Activated CD8-positive, alpha-beta memory T cell treated with anti-CD3 and anti-CD28 coated beads, Interleukin-2, amount 50 U/mL, for 1 hour (primary cell): Measurements from ENCODE around the gene CLCN5.

ENCODE experiments used
- DNase-seq: peaks from one replicate; pipeline ENCODE4 v3.0.0-alpha.2; 2020; ENCODE audit errors: extremely low read depth

CLCN5 gene

DNA sequence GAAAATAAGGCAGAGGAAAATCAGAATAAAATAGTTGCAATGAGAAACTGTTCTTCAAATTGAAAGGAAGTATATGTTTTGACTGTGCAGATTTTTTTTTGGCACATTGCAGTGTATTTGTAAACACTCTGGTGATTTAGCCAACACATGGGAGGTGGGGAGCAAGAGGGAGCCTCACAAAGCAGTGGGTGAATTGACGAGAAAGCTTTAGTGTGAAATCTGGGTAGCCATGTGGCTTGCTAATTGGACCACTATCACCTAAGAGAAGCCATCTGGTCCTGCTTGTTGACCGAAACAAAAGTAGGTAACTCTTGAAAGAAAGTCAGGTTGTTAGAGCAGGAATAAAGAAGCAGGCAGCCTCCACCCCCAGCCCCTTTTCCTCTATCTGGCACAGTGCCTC is 10.4 kb downstream of the CLCN5 start:
- DNase-seq, result no peak

DNA sequence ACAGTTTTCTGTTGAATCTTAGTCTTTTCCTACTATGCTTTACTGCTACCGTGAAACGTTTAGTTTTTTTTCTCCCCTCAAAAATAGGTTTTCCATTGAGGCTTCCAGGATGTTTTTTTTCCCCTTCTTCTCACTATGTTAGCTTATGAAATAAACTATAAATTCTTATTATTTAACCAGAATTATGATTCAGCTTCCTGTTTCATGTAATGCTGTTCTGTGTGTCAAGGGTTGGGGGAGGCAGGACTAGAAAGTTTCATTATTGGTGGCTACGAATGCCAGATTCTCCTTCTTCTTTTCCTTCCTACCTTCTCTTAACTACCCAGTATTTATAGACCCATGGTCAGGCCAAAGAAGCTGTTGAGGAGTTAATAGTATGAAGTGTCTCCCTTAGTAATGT is 11.8 kb downstream of the CLCN5 start:
- no peak for DNase-seq

DNA sequence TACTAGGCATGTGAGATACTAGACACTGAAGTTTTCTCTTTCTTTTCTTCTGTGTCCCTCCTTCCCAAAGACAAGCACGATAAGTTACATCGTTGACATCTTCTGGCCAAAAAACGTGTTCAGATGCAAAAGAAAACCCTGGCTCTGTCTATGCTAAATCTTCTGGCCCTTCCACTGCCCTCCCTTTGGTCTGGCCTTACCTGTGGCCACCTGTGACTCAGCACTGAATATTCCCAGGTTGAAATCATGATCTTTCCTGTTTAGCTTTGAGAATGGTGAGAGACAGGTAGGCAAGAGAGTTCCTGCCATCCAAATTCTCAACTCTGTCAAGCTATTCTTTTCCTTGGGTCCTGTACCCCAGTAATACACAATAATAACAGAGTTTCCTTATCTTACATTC is 12.3 kb downstream of the CLCN5 start:
- no peak for DNase-seq

DNA sequence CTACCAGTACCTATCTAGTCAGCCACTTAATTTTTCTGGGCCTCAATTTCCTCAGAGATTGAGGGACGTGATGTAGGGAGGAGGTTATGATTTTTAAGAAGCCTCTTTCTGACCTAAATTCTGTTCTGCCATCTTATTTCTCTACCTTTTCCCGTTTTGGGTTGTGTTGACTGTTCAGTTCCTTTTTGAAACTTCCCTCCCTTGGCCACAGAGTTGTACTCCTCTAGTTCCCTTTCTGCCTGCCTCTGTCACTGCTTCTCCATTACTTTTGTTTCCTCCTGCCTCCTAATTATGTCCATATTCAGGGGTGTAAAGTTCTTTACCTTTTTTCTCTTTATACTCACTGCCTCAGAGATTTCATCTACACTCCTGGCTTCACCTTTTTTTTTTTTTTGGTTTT is 25.4 kb downstream of the CLCN5 start:
- DNase-seq, result no peak

DNA sequence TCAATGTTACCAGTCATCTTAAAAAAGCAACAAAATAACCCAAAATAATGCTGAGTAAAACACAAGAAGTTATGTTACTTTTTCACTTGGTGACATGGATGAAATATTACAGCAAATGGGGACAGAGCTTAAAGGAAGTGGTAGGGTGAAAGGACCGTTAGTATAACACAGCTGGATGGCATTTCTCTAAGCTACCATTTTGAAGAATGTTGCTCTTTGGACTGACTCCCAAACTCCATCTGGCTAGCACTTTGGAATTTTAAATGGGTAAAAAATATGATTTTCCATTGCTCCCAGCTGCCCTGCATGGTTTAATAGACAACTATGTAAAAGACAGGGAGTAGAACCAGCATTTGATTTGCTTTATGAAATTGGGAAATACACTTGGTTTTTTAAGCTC is 27.6 kb downstream of the CLCN5 start:
- DNase-seq, result no peak

DNA sequence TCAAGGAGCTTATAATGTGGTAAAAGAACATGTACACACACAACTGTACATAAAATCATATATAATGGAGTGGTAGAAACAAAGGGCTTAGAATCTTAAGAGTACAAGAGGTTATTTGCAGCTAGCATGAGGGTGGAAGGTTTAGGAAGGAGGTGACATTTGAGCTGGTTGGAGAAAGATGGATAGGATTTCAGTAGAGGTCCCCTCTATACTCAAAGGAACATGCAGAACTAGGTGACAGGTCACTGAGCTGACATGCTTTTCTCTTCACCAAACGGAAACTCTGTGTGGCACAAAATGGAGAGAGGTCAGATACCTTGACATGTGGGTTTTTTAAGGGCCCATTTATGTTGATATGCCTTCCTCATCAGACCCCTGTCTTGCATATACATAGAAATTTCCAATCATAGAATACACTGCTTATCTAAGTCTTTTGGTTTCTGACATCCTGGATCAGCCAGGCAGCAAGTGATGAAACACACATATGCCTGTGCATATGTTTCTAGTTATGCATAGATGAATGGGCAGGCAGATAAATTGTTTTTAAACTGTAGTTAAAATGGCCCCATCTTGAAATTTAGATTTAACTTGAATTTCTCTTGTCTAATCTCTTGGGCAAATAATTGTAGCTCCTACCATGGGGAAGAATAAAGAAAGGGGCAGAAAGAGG is 29.3 kb downstream of the CLCN5 start:
- no peak for DNase-seq

DNA sequence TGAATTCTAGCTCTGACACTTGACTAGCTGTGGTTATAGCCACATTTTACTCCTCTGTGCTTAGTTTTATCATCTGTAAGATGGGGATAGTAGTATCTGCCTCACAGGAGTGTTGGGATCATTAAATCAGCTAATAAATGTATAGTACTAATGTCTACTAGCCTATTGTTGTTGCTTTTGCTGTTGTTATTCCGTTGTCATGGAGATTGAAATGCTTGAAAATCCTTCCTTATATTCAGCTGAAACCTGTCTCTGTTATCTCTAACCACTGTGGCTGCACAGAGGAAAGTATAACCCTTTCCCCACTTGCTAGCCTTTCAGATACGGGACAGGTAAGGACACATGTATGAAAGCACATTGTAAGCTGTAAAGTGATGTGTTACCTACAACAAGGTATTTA is 33.9 kb downstream of the CLCN5 start:
- no peak for DNase-seq

DNA sequence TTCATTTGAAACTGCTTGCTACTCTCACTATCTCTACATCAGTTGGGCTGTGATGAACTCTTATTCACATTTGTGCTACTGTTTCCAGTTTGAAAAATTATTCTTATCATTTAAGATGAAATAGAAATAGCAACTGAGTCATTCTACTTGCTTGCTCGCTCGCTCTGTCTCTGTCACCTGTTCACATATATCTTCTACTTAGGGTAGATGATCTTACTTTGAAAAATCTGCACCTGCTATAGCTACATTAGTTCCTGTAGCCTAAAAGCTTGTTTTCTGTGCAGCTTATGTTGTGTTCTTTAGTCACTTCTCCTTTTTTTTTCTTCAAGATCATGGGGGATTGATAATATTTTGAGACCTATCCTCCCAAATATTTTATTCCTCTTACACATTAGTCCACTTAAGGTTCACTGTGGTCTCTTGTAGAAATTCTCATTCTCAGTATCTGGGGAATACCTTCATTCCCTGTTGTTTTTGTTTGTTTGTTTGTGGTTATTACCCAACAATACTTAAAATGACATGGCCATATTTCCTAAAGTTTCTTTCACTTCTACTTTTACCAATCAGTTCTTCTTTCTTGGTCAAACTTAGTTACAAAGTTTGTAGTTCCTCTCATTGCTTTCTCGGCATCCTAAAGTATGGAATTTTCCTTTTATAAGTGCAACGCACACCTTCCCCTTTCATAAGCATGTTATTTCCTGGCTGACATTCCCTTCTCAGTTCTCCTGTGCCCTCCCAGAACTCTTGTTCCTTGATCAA is 36.5 kb downstream of the CLCN5 start:
- no peak for DNase-seq

DNA sequence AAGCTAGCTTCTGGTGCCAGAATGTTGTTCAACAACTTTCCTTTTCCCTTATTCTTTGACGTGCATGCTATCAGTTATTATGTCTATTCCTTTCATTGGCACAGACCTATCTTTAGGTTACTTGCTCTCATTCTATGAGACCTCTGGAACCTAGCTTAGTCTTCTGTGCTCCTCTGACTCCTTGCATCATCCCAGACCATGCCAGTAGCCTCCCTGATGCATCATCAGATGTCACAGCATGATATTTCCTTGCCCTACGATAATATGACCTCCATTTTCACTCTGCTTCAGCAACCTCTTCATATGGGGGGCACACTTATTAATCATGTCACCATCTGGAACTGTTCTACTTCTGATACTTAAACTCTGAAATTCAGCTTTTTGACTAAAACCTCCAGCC is 37.2 kb downstream of the CLCN5 start:
- DNase-seq, result no peak

DNA sequence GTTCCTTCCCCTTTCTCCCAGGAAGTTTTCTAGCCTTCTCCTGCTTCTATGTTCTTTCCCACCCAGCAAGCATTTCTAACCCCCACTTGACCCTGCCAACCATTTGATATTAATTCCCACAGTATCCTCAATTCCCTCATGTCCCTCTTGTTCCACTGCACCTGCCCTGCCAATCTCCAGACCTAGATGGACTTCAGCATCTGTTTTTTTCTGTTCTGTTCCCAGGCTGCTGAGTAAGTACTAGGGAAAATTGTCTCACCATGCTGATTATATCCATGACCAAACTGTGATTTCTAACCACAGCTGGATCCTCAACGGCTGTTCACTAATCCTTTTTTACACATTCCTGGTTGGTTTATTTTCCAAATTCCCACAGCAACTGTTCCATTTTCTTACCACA is 37.7 kb downstream of the CLCN5 start:
- DNase-seq, result no peak

DNA sequence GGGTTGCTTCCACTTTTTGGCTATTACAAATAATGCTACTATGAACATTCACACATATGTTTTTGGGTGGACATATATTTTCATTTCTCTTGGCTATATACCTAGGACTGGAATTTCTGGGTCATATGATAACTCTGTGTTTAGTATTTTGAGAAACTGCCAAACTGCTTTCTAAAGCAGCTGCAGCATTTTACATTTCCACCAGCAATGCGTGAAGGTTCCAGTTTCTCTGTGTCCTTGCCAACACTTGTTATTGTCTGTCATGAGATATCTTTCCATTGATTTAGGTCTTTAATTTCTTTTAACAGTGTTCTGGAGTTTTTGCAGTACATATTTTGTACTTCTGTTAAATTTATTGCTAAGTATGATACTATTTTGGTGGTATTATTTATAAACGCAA is 48.3 kb downstream of the CLCN5 start:
- DNase-seq, result no peak

DNA sequence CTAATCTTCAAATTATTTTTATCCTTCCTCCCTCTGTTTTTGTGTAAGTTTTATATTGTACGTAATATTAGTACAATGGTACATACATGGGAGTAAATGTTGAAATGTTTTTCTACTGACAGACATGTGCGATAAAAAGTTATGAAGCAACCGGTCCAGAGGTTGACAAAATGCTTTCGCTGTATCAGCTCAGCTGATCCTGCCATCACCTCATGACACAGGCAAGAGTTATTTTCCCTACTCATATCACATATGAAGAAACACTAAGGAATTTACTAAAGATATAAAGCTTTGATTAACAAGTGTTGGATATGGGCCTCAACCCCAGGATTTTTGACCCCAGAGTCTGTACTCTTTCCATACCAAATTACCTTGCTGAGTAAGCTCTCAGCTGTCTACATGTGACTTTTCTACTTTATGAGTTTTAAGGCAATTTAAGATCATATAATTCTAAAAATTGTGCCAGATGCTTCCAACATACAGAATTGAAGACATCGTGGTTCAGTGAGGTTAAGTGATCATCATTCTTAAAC is 50.0 kb downstream of the CLCN5 start:
- no peak for DNase-seq

DNA sequence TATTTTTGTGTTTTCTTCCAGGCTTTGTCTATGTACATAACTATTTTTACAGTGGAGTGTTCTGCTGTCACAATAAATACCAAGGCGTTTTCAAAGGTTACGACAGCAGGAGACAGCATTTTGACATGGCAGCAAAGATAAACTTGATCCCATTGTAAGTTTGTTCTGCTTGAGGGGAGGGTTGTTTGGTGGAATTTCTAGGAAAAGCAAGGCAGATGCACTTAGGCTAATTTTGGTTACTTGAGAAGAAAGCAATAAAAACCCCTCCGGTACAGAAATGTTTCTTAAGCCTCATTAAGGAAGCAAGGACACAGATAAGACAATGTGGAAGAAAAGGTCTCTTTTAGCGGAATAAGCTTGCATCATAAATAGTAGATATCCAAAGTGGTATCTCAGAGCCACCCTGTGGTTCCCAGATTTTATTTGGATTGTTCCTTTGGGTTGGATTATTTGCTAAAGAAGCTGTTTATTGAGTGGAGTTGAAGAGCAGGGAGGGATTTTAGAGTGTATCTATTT is 54.3 kb downstream of the CLCN5 start:
- no peak for DNase-seq

DNA sequence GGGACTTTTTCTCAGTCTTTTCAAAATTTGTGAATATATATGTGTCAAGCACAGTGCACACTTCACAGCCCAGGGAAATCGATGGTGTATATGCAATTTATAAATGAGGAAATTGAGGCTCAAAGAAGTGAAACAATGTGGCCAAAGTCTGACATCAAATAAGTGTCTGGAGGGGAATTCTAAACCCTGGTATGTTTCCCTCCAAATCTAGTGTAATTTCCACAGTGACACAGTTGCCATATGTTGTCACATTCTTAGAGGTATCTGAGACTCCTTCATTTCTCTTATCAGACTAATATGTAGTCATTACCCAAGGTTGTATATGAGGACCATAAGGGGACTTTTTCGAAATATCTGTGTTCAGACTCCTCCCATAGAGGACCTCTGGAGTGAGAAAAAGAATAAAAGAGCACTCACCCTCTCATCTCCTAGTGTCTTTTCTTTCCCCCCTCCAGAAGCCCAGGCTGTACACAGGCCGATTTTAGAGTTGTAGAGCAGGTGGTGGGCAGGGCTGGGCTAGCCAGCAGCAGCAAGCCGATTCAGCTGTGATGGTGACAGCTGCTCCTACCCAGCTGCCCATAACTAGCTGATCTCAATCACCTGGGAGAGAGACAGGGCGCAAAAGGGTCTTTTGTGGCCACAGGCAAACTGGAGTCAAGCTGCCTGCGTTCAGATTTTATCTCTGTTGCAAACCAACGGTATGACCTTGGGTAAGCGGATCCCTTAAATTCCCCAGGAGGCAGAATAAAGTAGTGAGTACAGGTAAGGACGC is 55.1 kb downstream of the CLCN5 start:
- no peak for DNase-seq

DNA sequence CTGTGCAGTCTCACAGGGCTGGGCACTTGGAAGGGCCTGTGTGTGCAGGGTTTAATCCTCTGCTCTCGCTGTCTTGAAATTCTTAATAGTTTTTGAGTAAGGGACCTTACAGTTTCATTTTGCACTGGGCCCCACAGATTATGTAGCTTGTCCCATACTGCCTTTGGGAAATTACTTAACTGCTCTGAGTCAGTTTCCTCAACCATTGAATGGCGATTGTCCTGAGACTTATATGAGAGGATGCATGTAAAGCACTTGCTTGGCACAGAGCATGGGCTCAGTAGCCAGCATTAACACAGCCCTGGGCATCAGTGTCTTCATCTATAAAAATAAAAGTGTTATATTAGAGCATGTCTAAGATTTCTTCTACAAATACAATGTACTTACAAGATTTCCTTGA is 55.8 kb downstream of the CLCN5 start:
- no peak for DNase-seq

DNA sequence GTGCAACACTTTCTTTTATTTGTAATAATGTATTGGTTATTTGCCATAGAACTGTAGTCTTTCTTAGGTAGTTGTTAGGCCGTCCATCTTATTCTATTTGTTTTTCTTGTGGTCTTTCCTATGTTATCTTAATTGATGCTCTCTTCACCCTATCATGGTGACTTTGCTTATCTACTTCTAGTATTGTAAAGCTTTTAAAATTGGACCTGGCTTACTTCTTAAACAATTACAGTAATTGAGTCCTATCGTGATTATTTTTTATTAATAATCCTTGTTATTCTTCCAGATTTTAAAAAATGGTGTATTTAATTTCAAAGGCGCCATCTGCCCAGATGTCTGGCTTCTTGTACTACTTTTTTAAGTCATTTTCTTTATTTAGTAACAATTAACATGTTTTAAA is 63.7 kb downstream of the CLCN5 start:
- DNase-seq, result no peak

DNA sequence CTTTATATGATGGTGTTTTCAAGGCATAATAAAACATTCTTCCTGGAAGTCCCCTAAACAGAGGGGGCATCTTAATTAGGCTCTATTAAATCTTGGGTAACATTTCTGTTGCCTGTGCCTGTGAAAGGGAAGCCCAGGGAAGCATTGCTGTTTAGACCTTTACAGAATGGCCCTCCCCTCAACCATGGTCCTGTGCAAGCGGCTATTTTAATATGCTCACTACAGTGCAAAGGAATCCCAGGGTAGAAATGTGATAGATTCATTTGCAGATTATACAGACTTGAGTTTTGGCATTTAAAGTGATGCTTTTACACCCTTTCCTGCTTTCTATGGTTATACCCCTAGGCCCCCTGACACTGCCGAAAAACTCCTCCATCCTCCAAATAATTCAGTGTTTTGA is 65.3 kb downstream of the CLCN5 start:
- DNase-seq, result no peak

DNA sequence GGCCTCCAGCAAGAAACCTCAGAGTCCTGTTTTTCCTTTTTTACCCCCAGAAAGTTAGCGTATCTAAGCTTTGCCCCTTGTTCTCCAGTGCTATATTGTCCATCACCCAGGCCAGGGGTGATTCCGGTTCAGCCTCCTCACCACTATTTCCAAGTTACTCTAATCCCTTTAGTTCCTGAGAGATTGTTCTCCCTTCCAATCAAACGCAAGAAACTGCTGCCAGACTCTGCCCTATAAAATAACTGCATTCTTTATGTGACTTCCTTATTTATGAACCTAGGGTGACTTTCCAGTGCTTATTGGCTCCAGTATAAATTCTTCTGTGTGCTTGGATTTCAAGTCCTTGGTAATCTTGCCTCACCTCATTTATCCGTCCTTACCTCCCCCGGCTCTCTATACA is 65.7 kb downstream of the CLCN5 start:
- DNase-seq, result no peak

DNA sequence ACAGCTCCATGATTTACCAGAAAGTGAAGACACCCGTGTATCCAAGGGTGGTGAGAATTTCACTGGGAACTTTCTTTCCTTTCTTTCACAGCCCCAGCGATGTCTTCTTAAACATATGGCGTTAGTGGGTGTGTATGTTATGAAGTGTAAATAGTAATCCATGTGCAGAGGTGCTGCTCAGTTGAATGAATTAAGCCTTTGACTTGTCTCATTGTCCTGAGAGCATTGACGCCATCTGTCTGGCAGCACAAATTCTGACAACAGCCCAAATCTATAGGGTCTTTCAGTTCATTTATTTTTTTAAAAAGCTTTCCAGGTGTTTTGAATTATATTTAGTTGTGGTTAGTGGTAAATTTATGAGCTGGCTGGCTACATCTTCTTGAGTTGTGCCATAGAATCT is 69.4 kb downstream of the CLCN5 start:
- DNase-seq, result no peak

DNA sequence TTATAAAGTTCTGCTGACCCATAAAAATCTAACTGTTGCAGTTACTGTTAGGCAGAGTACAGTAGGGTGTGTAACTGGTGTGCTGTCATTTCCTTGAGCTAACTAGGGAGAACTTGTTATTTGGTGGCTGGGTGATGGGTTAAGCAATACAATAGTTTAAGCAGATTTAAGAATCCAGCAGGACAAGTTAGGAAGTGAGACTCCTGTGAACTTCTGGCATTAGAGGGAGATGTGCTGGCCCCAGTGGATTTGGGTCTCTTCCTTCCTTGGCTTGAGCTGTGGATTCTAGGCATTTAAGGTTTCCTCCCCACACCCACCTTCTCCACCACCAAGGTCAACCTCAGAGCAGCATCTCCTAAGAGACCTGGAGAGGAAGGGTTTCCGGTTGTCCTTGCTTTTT is 70.5 kb downstream of the CLCN5 start:
- no peak for DNase-seq

DNA sequence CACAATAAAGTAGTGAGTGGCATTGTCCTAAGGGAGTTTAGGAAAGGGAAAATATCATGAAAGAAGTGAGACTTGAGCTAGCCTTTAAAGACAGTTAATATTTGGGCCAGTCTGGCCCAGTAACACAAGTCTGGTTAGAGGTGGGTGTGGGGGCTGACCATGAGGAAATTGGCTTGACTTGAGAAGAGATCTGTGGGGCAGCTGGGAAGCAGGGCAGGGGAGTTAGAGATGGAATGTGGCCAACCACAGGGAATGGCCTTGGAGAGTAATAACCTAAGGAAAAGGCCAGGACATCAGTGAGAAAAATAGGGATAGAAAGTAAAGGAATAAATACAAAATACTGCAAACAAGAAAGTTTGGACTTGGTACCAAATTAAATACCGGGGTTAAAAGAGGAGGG is 71.3 kb downstream of the CLCN5 start:
- DNase-seq, result no peak

DNA sequence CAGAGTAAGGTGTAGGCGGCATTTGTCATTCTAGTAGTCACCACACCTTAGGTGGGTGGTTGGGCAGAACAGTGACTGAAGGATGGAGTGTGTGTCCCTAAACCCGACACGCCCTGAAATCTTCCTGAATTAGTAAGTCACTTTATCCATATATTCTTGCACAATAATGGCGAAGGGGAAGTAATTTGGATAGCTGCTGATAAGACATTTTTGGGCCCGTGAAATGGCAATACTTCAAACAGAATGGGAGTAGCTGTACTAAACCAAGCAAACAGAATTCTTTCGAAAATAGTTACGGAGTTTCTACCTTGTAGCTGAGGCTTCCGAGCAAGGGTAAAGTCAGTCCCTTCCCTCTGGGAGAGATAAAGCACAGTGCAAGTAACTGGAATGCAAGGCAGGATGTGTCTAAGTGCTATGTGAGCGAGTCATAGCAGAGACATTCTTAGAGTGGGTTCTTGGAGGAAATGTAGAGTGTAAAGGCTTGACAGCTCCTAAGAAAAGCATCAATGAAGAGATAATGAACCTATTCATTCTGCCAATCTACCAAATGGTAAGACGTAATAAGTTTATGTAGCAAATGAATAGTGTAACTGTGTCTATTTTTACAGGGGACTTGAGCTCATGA is 72.8 kb downstream of the CLCN5 start:
- DNase-seq, result no peak
